Endothelial cell of umbilical vein (primary cell): ENCODE data around the gene DCAF11. TPM values are rescaled to one million over a fixed set of nuclear protein-coding genes. Genes with fewer than 3 reads are reported as not detected.

ENCODE experiments used
- BruUV-seq: library from RNA; stranded (reverse); fragments of 400-500 nt; replicated peaks from 2 replicates; lab custom pipeline; 2021; lab: Mats Ljungman, UMichigan
- CTCF ChIA-PET: fragments of 300-600, 350-600 bp; sonication (Branson Sonifier 250); formaldehyde crosslinking; loops from one replicate; lab custom pipeline; 2021; ENCODE audit warnings: antibody characterized with exemption, inconsistent platforms; lab: Charles Lee
- POLR2A ChIA-PET: fragments of 300-600, 350-600 bp; sonication (Branson Sonifier 250); formaldehyde crosslinking; loops from one replicate; lab custom pipeline; 2021; ENCODE audit warnings: antibody characterized with exemption, inconsistent platforms; lab: Charles Lee
- DNase-seq: peaks from one replicate; pipeline ENCODE4 v3.0.0-alpha.2; 2011; ENCODE audit warnings: low read depth, low spot score
- FAIRE-seq: peaks from 2 replicates; lab custom pipeline; 2011; peaks lifted over from hg19 to GRCh38; lab: Jason Lieb, UNC
- H2AFZ ChIP-seq: 2 replicates; pipeline ENCODE4 v1.6.0; 2012; ENCODE audit warnings: low read depth, low read length, control low read depth, inconsistent platforms
- H3K27ac ChIP-seq: 2 replicates; pipeline ENCODE4 v1.5.1; 2011; ENCODE audit warnings: low read depth, mild to moderate bottlenecking, control low read depth, low read length, moderate library complexity; ENCODE audit not compliant: insufficient read depth
- H3K27me3 ChIP-seq, 2 experiments: 2 replicates each; pipeline versions ENCODE4 v1.6.0 to v1.6.1; 2011; ENCODE audit warnings: low read length in 2 of 2, mixed read lengths in 1 of 2; ENCODE audit not compliant: control insufficient read depth in 2 of 2, insufficient read depth in 2 of 2
- H3K36me3 ChIP-seq, 2 experiments: 2 replicates in 1 of 2; 3 replicates in 1 of 2; pipeline ENCODE4 v1.5.1; 2011; ENCODE audit warnings: low read length in 2 of 2, mild to moderate bottlenecking in 1 of 2, moderate library complexity in 1 of 2; ENCODE audit not compliant: control insufficient read depth in 2 of 2, insufficient read depth in 2 of 2; ENCODE audit errors: extremely low read depth in 1 of 2
- H3K4me1 ChIP-seq: 3 replicates; pipeline ENCODE4 v1.5.1; 2011; ENCODE audit warnings: mild to moderate bottlenecking, low read length; ENCODE audit not compliant: control insufficient read depth, insufficient read depth; ENCODE audit errors: extremely low read depth
- H3K4me2 ChIP-seq: 2 replicates; pipeline ENCODE4 v1.6.1; 2011; ENCODE audit warnings: low read length, control low read depth, mixed read lengths; ENCODE audit not compliant: insufficient read depth
- H3K4me3 ChIP-seq, 3 experiments: fragments of 200-600 bp in 1 of 3; sonication (generic), shearing (Covaris generic) in 1 of 3; replicated peaks in 1 of 3; 2 replicates each; pipeline ENCODE4 v1.5.1; 2011 to 2016; ENCODE audit warnings: control low read depth in 3 of 3, low read length in 3 of 3, mild to moderate bottlenecking in 2 of 3, inconsistent platforms in 1 of 3, low read depth in 1 of 3, moderate library complexity in 1 of 3; ENCODE audit not compliant: insufficient read depth in 1 of 3
- H3K79me2 ChIP-seq: 2 replicates; pipeline ENCODE4 v1.6.0; 2012; ENCODE audit warnings: low read length, inconsistent platforms; ENCODE audit not compliant: control insufficient read depth, insufficient read depth
- H3K9ac ChIP-seq: replicated peaks from 2 replicates; pipeline ENCODE3; 2011; ENCODE audit warnings: low read length, control low read depth; ENCODE audit not compliant: insufficient read depth; ENCODE audit errors: extremely low read depth
- H3K9me1 ChIP-seq: replicated peaks from 3 replicates; pipeline ENCODE4 v1.6.0; 2011; ENCODE audit warnings: mild to moderate bottlenecking, low read length; ENCODE audit not compliant: control insufficient read depth, insufficient read depth; ENCODE audit errors: extremely low read depth
- H3K9me3 ChIP-seq: replicated peaks from 2 replicates; pipeline ENCODE4 v1.5.1; 2012; ENCODE audit warnings: low read length, inconsistent platforms; ENCODE audit not compliant: control insufficient read depth, insufficient read depth
- H4K20me1 ChIP-seq: replicated peaks from 2 replicates; pipeline ENCODE3; 2011; ENCODE audit warnings: mild to moderate bottlenecking, low read length; ENCODE audit not compliant: control insufficient read depth, insufficient read depth; ENCODE audit errors: extremely low read depth
- EZH2 ChIP-seq: IDR thresholded peaks from 2 replicates; pipeline ENCODE4 v1.6.1; 2012; ENCODE audit warnings: borderline replicate concordance, low read depth, mild to moderate bottlenecking, moderate library complexity, low read length, inconsistent platforms; ENCODE audit not compliant: severe bottlenecking
- FOS ChIP-seq: IDR thresholded peaks from 2 replicates; pipeline ENCODE4 v1.6.1; 2011; ENCODE audit warnings: mild to moderate bottlenecking, low read length, moderate library complexity, borderline replicate concordance; ENCODE audit not compliant: insufficient read depth
- GATA2 ChIP-seq: IDR thresholded peaks from 2 replicates; pipeline ENCODE4 v1.7.0; 2011; ENCODE audit warnings: low read depth, mild to moderate bottlenecking, moderate library complexity, mixed read lengths, low read length; ENCODE audit not compliant: insufficient read length, insufficient read depth
- JUN ChIP-seq: IDR thresholded peaks from 2 replicates; pipeline ENCODE4 v1.6.1; 2011; ENCODE audit warnings: borderline replicate concordance, low read depth; ENCODE audit not compliant: insufficient read length, insufficient read depth
- MYC ChIP-seq: IDR thresholded peaks from one replicate; pipeline ENCODE4 v1.6.1; 2011; ENCODE audit warnings: mild to moderate bottlenecking, low read depth, low read length
- POLR2A ChIP-seq: IDR thresholded peaks from 2 replicates; pipeline ENCODE4 v1.6.1; 2012; ENCODE audit warnings: low read depth, mild to moderate bottlenecking, control low read depth, low read length
- POLR2AphosphoS5 ChIP-seq: IDR thresholded peaks from 2 replicates; pipeline ENCODE4 v1.6.1; 2012; ENCODE audit warnings: low read depth, mild to moderate bottlenecking, control low read depth, low read length, moderate library complexity; ENCODE audit not compliant: insufficient read depth
- dilution Hi-C: fragments of 300-500 bp; cut with MboI; formaldehyde crosslinking; loops from one replicate; pipeline ENCODE4 v1.15.0; 2019; ENCODE audit warnings: low sequenced_read_pairs; ENCODE audit not compliant: extremely low pct_ligation_motif_present
- intact Hi-C: fragments of 100-400 bp; cut with micrococcal nuclease; formaldehyde crosslinking; loops from one replicate; pipeline ENCODE4 v1.10.0; 2022
- polyA plus RNA-seq, 4 experiments: library from polyadenylated mRNA; depleted of rRNA in 3 of 4; stranded (reverse) in 3 of 4; unstranded in 1 of 4; fragments of >200 nt; gene quantifications; 2 replicates each; pipeline versions ENCODE4 v1.2.1 to v1.2.3, GENCODE V29; 2011 to 2012; ENCODE audit warnings: missing spikeins in 1 of 4
- total RNA-seq: library from RNA; stranded (reverse); gene quantifications from 2 replicates; pipeline ENCODE4 v1.2.3, GENCODE V29; 2021
- TF ChIP-seq, protein P1 (sequence below): IDR thresholded peaks from 2 replicates; pipeline ENCODE4 v1.6.1; 2011; ENCODE audit not compliant: insufficient read depth, insufficient read length
- TF ChIP-seq, protein P2 (sequence below), 2 donors: IDR thresholded peaks; 1 replicate in 1 of 2; 2 replicates in 1 of 2; pipeline ENCODE4 v1.5.1; 2011; ENCODE audit warnings: low read length in 2 of 2, mild to moderate bottlenecking in 2 of 2, moderate library complexity in 2 of 2, control low read depth in 1 of 2, inconsistent platforms in 1 of 2, low read depth in 1 of 2; ENCODE audit not compliant: insufficient read depth in 1 of 2; ENCODE audit errors: extremely low read depth in 1 of 2

The DCAF11 gene
- total and polyA plus RNA-seq, 2 donors (not counting 3 experiments of a cell fraction or from before 2014, with no cell fraction given) = 37.3 to 38.5 TPM

GRCh38 chr14:24129410-24129998, 14.9 kb downstream of the DCAF11 start:
- H3K4me3 ChIP-seq = no peak overlapping the region
- H4K20me1 ChIP-seq = no peaks in the 10 kb centered on the region
- no peaks in the 10 kb centered on the region for H3K36me3 ChIP-seq
- no peak overlapping the region for H2AFZ ChIP-seq
- intact Hi-C loops = no loop called here
- dilution Hi-C loops = no loop called here
- BruUV-seq = no TSS peak
- POLR2A ChIA-PET = interaction anchor here (0.6 to 1.1 kb wide), 2 partner anchors 14 to 814 kb away, joined by 4 read pairs; no protein-coding TSS in a partner anchor
- no peak overlapping the region for H3K27ac ChIP-seq
- H3K4me2 ChIP-seq = no peak overlapping the region
- FAIRE-seq (no peak), DNase-seq (no peak)
- TF ChIP-seq EZH2 (no peak), POLR2A (no peak), GATA2 (no peak), FOS (no peak), JUN (no peak), POLR2AphosphoS5 (no peak), MYC (no peak)
- TF ChIP-seq, protein P1, sequence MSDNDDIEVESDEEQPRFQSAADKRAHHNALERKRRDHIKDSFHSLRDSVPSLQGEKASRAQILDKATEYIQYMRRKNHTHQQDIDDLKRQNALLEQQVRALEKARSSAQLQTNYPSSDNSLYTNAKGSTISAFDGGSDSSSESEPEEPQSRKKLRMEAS = no peak
- TF ChIP-seq, protein P2, sequence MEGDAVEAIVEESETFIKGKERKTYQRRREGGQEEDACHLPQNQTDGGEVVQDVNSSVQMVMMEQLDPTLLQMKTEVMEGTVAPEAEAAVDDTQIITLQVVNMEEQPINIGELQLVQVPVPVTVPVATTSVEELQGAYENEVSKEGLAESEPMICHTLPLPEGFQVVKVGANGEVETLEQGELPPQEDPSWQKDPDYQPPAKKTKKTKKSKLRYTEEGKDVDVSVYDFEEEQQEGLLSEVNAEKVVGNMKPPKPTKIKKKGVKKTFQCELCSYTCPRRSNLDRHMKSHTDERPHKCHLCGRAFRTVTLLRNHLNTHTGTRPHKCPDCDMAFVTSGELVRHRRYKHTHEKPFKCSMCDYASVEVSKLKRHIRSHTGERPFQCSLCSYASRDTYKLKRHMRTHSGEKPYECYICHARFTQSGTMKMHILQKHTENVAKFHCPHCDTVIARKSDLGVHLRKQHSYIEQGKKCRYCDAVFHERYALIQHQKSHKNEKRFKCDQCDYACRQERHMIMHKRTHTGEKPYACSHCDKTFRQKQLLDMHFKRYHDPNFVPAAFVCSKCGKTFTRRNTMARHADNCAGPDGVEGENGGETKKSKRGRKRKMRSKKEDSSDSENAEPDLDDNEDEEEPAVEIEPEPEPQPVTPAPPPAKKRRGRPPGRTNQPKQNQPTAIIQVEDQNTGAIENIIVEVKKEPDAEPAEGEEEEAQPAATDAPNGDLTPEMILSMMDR (IDR thresholded peaks at IDR 0.05; ENCODE audit: extremely low read depth in 1 of 2, insufficient read depth in 1 of 2, low read depth in 1 of 2, low read length in 2 of 2) = no peak
- H3K9me1 ChIP-seq = no peaks in the 10 kb centered on the region
- no peaks in the 10 kb centered on the region for H3K9me3 ChIP-seq
- CTCF ChIA-PET = interaction anchor here (0.6 kb wide), 1 partner anchor 99 kb away, joined by 3 read pairs; no protein-coding TSS in a partner anchor
- no peaks in the 10 kb centered on the region for H3K27me3 ChIP-seq
- no peaks in the 10 kb centered on the region for H3K79me2 ChIP-seq
- H3K4me1 ChIP-seq = no peaks in the 10 kb centered on the region
- no peak overlapping the region for H3K9ac ChIP-seq
